Measurements from ENCODE around the gene PARM1.
"Not testable (repeated sequence)": the region's sequence is repeated elsewhere in the genome, so short reads cannot be mapped to it uniquely, and the experiment has no call there.

PARM1 gene

DNA sequence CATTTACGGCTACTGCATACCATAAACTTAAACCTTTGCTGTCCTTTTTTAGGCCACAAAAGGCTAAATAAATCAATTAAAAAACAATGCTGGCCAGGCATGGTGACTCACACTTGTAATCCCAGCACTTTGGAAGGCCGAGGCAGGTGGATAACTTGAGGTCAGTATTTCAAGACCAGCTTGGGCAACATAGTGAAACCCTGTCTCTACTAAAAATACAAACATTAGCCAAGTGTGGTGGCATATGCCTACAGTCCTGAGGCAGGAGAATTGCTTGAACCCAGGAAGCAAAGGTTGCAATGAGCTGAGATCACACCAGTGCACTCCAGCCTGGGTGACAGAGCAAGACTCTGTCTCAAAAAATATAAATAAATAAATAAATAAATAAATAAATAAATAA is 61.5 kb downstream of the PARM1 start:
- not testable (repeated sequence) for H3K27ac Mint-ChIP-seq; H3K36me3 Mint-ChIP-seq (ENCODE audit: low read depth); H3K9me3 Mint-ChIP-seq; H3K4me1 Mint-ChIP-seq (ENCODE audit: low read depth); H3K4me3 Mint-ChIP-seq; H3K27me3 Mint-ChIP-seq

GRCh38 chr4:74996996-74997395 is 64.1 kb downstream of the PARM1 start:
- no peaks in the 10 kb centered on the region for H3K9me3 Mint-ChIP-seq
- H3K4me3 Mint-ChIP-seq, result no peak overlapping the region
- no peaks in the 10 kb centered on the region for H3K27me3 Mint-ChIP-seq
- no peaks in the 10 kb centered on the region for H3K4me1 Mint-ChIP-seq (ENCODE audit: low read depth)
- H3K27ac Mint-ChIP-seq, result no peak overlapping the region
- H3K36me3 Mint-ChIP-seq (ENCODE audit: low read depth), result no peaks in the 10 kb centered on the region

DNA sequence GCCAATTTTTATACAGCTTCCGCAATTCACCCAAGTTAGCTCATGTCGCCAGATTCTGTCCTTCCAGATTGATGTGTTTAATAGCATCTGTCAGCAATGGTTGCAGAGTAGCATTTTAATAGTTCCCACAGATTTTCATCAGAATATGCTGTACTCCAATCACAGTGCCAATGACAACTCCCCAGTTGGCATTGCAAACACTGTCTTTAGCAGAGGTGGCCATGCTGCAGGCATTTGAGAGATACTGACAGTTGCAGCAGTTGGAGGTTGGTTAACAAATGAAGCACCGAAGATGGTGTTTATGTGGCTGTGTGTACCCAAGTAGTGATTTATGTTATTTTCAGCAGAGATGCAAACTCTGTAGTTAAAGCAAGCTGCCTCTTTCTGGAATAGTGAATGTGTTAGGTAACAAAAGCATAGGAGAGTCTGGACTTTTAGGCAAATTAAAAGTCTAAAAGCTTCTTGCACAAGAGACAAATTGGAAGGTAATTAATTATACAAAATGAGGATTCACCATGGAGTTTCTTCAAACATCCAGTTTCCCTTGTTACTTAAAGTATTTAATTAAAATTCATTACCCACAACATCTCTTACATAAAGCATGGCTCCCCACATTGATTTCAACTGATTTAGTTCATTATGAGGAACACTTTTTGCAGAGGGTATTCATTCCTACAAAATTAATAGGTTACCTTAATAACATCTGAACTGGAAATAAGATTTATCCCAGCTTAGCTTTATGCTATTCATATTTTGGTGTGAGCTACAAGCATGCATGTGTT is 65.2 kb downstream of the PARM1 start:
- no peak overlapping the region for H3K4me3 Mint-ChIP-seq
- H3K27me3 Mint-ChIP-seq, result no peaks in the 10 kb centered on the region
- no peak overlapping the region for H3K27ac Mint-ChIP-seq
- H3K36me3 Mint-ChIP-seq (ENCODE audit: low read depth), result no peaks in the 10 kb centered on the region
- no peaks in the 10 kb centered on the region for H3K9me3 Mint-ChIP-seq
- no peaks in the 10 kb centered on the region for H3K4me1 Mint-ChIP-seq (ENCODE audit: low read depth)

- H3K27ac Mint-ChIP-seq, result no peak overlapping the region
- no peaks in the 10 kb centered on the region for H3K36me3 Mint-ChIP-seq (ENCODE audit: low read depth)
- H3K27me3 Mint-ChIP-seq, result no peaks in the 10 kb centered on the region
- no peaks in the 10 kb centered on the region for H3K9me3 Mint-ChIP-seq
- no peak overlapping the region for H3K4me3 Mint-ChIP-seq
- no peaks in the 10 kb centered on the region for H3K4me1 Mint-ChIP-seq (ENCODE audit: low read depth)
These were observed 66.9 kb downstream of the PARM1 start for GRCh38 chr4:74999714-75000309.

GRCh38 chr4:75001871-75002270 is 69.0 kb downstream of the PARM1 start:
- H3K4me1 Mint-ChIP-seq (ENCODE audit: low read depth), result no peaks in the 10 kb centered on the region
- no peak overlapping the region for H3K4me3 Mint-ChIP-seq
- no peaks in the 10 kb centered on the region for H3K27me3 Mint-ChIP-seq
- no peaks in the 10 kb centered on the region for H3K36me3 Mint-ChIP-seq (ENCODE audit: low read depth)
- H3K9me3 Mint-ChIP-seq, result no peaks in the 10 kb centered on the region
- no peak overlapping the region for H3K27ac Mint-ChIP-seq

DNA sequence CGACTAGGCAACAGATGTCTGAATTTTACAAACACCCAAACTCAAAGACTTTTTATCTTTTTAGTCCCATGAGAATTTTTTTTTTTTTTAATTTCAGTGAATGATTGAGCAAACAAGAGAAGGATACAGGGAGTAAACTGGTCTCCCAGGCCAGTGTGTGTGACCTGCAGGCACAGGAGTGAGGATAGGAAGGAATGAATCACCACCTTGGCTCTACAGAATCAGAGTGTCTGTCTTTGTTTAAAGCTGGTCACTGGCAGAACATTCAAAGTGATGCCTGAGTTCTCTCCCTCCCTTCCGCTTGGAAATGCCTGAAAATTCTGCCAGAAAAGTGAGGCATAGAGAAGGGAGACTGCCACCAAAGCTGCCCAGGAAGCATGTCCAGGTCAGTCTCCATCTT is 69.5 kb downstream of the PARM1 start:
- H3K4me3 Mint-ChIP-seq, result no peak overlapping the region
- H3K9me3 Mint-ChIP-seq, result peaks cover 3% of the 10 kb centered on the region
- H3K4me1 Mint-ChIP-seq (ENCODE audit: low read depth), result no peaks in the 10 kb centered on the region

DNA sequence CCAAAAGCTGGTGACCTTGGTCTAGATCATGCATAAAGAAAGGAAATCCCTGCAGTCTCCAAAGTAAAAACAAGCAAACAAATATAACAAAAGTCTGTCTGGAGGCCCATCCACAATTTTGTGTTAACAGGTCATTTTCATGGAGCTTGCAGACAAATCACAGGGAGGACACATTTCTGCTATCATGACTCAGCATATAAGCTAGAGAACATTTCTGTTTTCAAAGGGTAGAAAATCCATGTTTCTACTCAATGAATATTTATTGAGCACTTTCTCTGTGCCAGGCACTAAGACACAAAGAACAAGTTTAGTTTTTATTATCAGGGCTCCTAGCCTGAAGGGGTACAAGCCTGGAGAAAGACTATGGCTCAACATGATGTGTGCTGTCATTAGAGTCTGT is 71.1 kb downstream of the PARM1 start:
- Mint-ChIP-seq H3K9me3 (peaks cover 7% of the 10 kb centered on the region), H3K36me3 (ENCODE audit: low read depth) (no peaks in the 10 kb centered on the region), H3K27me3 (no peaks in the 10 kb centered on the region), H3K27ac (no peak overlapping the region), H3K4me1 (ENCODE audit: low read depth) (no peaks in the 10 kb centered on the region), H3K4me3 (no peak overlapping the region)

More for the DNA sequence above, 69.5 kb downstream of the PARM1 start:
- Mint-ChIP-seq H3K36me3 (ENCODE audit: low read depth) (no peaks in the 10 kb centered on the region), H3K27me3 (no peaks in the 10 kb centered on the region), H3K27ac (no peak overlapping the region)

- Mint-ChIP-seq H3K27ac (no peak overlapping the region), H3K27me3 (no peaks in the 10 kb centered on the region), H3K4me1 (ENCODE audit: low read depth) (no peaks in the 10 kb centered on the region), H3K9me3 (peaks cover 12% of the 10 kb centered on the region), H3K4me3 (no peak overlapping the region), H3K36me3 (ENCODE audit: low read depth) (no peaks in the 10 kb centered on the region)
These were observed 72.1 kb downstream of the PARM1 start for GRCh38 chr4:75004755-75005668.

DNA sequence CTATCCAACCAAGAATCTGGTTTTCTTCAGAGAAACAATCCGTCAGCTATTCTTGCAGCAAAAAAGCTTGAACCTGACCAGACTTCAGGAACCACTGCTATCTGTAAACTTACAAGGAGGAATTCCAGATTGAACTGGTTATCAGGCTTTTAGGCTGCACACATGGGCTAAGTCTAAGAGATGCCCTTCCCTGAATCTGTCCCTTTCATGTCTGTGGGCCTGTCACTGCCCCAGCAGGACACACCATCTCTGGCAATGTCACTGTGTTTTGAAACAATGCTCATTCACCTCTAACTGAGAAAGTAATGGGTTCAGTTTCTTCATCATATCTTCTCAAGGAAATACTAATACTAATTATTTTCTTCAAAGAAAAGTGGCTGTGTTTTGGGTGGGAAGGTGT is 72.8 kb downstream of the PARM1 start:
- H3K27ac Mint-ChIP-seq, result no peak overlapping the region
- no peaks in the 10 kb centered on the region for H3K36me3 Mint-ChIP-seq (ENCODE audit: low read depth)
- H3K4me1 Mint-ChIP-seq (ENCODE audit: low read depth), result no peaks in the 10 kb centered on the region
- peaks cover 12% of the 10 kb centered on the region for H3K9me3 Mint-ChIP-seq
- no peak overlapping the region for H3K4me3 Mint-ChIP-seq
- no peaks in the 10 kb centered on the region for H3K27me3 Mint-ChIP-seq

GRCh38 chr4:75007891-75008290 is 75.0 kb downstream of the PARM1 start:
- H3K27ac Mint-ChIP-seq, result no peak overlapping the region
- no peaks in the 10 kb centered on the region for H3K36me3 Mint-ChIP-seq (ENCODE audit: low read depth)
- peaks cover 15% of the 10 kb centered on the region for H3K9me3 Mint-ChIP-seq

DNA sequence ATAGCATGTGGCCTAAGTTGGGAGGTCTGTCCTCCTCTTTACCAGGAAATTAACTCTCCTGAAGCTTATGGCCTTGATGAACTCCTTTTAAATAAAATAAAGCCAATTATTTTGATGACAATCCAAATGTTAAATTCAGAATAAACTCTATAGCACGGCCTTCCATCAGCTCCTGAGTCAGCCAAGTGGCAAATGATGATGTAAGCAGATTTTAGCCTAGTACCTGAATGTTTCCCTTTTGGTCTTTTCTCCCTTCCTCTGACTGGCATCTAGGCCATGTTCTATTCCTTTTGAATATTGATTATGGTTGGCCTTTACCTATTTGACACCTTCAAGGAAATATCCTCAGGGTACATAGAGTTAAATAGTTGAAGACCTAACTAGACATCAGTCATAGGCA is 76.2 kb downstream of the PARM1 start:
- Mint-ChIP-seq H3K4me3 (no peak overlapping the region), H3K4me1 (ENCODE audit: low read depth) (no peaks in the 10 kb centered on the region), H3K36me3 (ENCODE audit: low read depth) (no peaks in the 10 kb centered on the region), H3K27me3 (no peaks in the 10 kb centered on the region), H3K9me3 (peaks cover 15% of the 10 kb centered on the region), H3K27ac (no peak overlapping the region)

More at GRCh38 chr4:75007891-75008290, 75.0 kb downstream of the PARM1 start:
- no peaks in the 10 kb centered on the region for H3K27me3 Mint-ChIP-seq
- no peaks in the 10 kb centered on the region for H3K4me1 Mint-ChIP-seq (ENCODE audit: low read depth)
- H3K4me3 Mint-ChIP-seq, result no peak overlapping the region

DNA sequence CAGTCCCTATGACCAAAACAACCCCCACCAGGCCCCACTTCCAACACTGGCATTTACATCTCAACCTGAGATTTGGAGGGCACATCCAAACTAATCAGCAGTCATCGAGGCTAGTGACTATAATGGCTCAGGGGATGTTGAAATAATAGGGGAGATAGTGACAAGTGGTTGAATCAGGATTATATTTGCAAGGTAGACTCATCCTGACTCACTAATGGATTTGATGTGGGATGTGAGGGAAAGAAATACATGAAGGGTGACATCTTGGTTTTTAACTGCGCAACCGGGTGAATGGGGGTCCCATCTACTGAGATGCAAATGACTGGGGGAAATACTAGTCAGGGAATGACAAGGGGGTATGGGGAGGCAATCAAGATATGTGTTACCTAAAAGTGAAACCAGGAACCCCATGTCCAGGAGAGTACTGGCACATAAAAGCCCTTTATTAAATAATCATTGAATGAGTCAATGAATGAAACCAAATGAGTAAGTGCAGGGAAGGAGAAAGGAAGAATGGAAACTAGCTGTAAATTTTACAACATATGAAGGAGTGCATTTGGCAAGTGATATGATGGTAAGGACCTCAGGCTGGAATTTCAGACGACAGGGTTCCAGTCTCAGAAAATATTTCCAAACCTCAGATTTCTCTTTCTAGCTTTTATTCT is 78.3 kb downstream of the PARM1 start:
- Mint-ChIP-seq H3K4me3 (no peak overlapping the region), H3K9me3 (peaks cover 15% of the 10 kb centered on the region), H3K36me3 (ENCODE audit: low read depth) (no peaks in the 10 kb centered on the region), H3K27ac (no peak overlapping the region), H3K4me1 (ENCODE audit: low read depth) (no peaks in the 10 kb centered on the region), H3K27me3 (no peaks in the 10 kb centered on the region)

DNA sequence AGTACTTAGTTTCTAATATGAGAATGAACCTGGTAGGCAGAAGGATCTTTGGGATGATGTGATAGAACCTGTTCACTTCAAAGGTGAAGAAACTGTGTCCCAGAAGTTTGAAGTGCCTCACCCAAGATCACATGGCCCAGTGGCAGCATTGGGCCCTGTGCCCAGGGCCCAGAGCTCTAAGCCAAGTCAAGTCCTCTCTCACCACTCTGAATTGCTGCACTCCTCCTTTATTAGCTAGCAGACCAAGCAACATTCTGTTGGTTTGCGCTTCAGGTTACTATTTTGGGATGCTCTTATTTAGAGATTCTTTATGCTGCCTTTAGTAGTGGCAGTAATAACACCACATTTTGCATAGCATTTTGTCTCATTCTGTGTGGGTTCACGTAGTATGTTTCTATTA is 82.7 kb downstream of the PARM1 start:
- Mint-ChIP-seq H3K4me3 (no peak overlapping the region), H3K27ac (no peak overlapping the region), H3K36me3 (ENCODE audit: low read depth) (no peaks in the 10 kb centered on the region), H3K27me3 (no peaks in the 10 kb centered on the region), H3K4me1 (ENCODE audit: low read depth) (no peaks in the 10 kb centered on the region), H3K9me3 (peaks cover 3% of the 10 kb centered on the region)

GRCh38 chr4:75016472-75016871 is 83.6 kb downstream of the PARM1 start:
- Mint-ChIP-seq H3K4me3 (no peak overlapping the region), H3K36me3 (ENCODE audit: low read depth) (no peaks in the 10 kb centered on the region), H3K27me3 (no peaks in the 10 kb centered on the region), H3K4me1 (ENCODE audit: low read depth) (no peaks in the 10 kb centered on the region), H3K27ac (no peak overlapping the region), H3K9me3 (peaks cover 3% of the 10 kb centered on the region)
